H1 (cell line): ENCODE measurements around the gene SNRNP200. TPM values are rescaled to one million over a fixed set of nuclear protein-coding genes. Genes with fewer than 3 reads are reported as not detected.

Source experiments
- CTCF ChIA-PET: fragments of 300-600 bp; sonication (Branson Sonifier 250); formaldehyde crosslinking; loops from one replicate; lab custom pipeline; 2021; ENCODE audit not compliant: partially characterized antibody; lab: Charles Lee
- POLR2A ChIA-PET: fragments of 300-600 bp; sonication (Branson Sonifier 250); formaldehyde crosslinking; loops from one replicate; lab custom pipeline; 2021; ENCODE audit warnings: inconsistent platforms; ENCODE audit not compliant: partially characterized antibody; lab: Charles Lee
- DNase-seq, 2 experiments: peaks; one replicate each; pipeline versions ENCODE4 v3.0.0 to v3.0.0-alpha.2; 2010 to 2022; ENCODE audit warnings: low spot score in 2 of 2, low read depth in 1 of 2, mixed read lengths in 1 of 2
- FAIRE-seq: peaks from 2 replicates; lab custom pipeline; 2011; peaks lifted over from hg19 to GRCh38; lab: Jason Lieb, UNC
- H2AFZ ChIP-seq: 2 replicates; pipeline ENCODE4 v1.8.1; 2012; ENCODE audit warnings: low read length, inconsistent platforms
- H2AK5ac ChIP-seq: 2 replicates; pipeline ENCODE4 v1.6.1; 2013; ENCODE audit warnings: low read depth, low read length
- H2BK120ac ChIP-seq: replicated peaks from 2 replicates; pipeline ENCODE3; 2013; ENCODE audit warnings: low read depth, low read length, inconsistent platforms
- H2BK12ac ChIP-seq: 2 replicates; pipeline ENCODE4 v1.6.1; 2013; ENCODE audit warnings: low read depth, low read length
- H2BK15ac ChIP-seq: 2 replicates; pipeline ENCODE4 v1.6.1; 2013; ENCODE audit warnings: low read length
- H2BK20ac ChIP-seq: 2 replicates; pipeline ENCODE4 v1.6.1; 2013; ENCODE audit warnings: low read length
- H2BK5ac ChIP-seq: 2 replicates; pipeline ENCODE4 v1.6.1; 2013; ENCODE audit warnings: low read depth, low read length
- H3K14ac ChIP-seq: 2 replicates; pipeline ENCODE4 v1.6.1; 2013; ENCODE audit warnings: inconsistent platforms; ENCODE audit not compliant: insufficient read length
- H3K18ac ChIP-seq: 2 replicates; pipeline ENCODE4 v1.6.1; 2013; ENCODE audit warnings: low read length; ENCODE audit errors: extremely low read depth
- H3K23ac ChIP-seq: 2 replicates; pipeline ENCODE4 v1.6.1; 2013; ENCODE audit warnings: inconsistent platforms; ENCODE audit not compliant: insufficient read length
- H3K23me2 ChIP-seq: 2 replicates; pipeline ENCODE4 v1.6.1; 2013; ENCODE audit warnings: low read depth, low read length
- H3K27ac ChIP-seq: 2 replicates; pipeline ENCODE4 v1.6.1; 2011; ENCODE audit warnings: low read depth, low read length, inconsistent platforms
- H3K27me3 ChIP-seq, 4 experiments: replicated peaks in 1 of 4; 1 replicate in 1 of 4; 2 replicates in 3 of 4; pipeline versions ENCODE4 v1.6.1 to v1.8.1; 2011 to 2013; ENCODE audit warnings: low read length in 3 of 4, mild to moderate bottlenecking in 3 of 4, inconsistent platforms in 2 of 4, mixed read lengths in 2 of 4, moderate library complexity in 1 of 4; ENCODE audit not compliant: control insufficient read depth in 3 of 4, insufficient read depth in 3 of 4; ENCODE audit errors: extremely low read depth in 1 of 4
- H3K36me3 ChIP-seq, 4 experiments: 2 replicates each; pipeline versions ENCODE4 v1.6.1 to v1.8.1; 2011 to 2013; ENCODE audit warnings: mild to moderate bottlenecking in 4 of 4, low read length in 3 of 4, moderate library complexity in 2 of 4, control low read depth in 1 of 4, inconsistent platforms in 1 of 4; ENCODE audit not compliant: insufficient read depth in 4 of 4, control insufficient read depth in 2 of 4
- H3K4ac ChIP-seq: replicated peaks from 2 replicates; pipeline ENCODE3; 2013; ENCODE audit warnings: low read length, low read depth, mixed read lengths, inconsistent platforms; ENCODE audit not compliant: insufficient read length
- H3K4me1 ChIP-seq, 4 experiments: replicated peaks in 1 of 4; 1 replicate in 1 of 4; 2 replicates in 3 of 4; pipeline versions ENCODE4 v1.6.1 to v1.8.1; 2011 to 2013; ENCODE audit warnings: low read length in 3 of 4, inconsistent platforms in 2 of 4, mixed read lengths in 1 of 4; ENCODE audit not compliant: insufficient read depth in 4 of 4, control insufficient read depth in 3 of 4
- H3K4me2 ChIP-seq, 2 experiments: 2 replicates each; pipeline versions ENCODE4 v1.6.1 to v1.8.1; 2011 to 2013; ENCODE audit warnings: low read depth in 2 of 2, low read length in 2 of 2, control low read depth in 1 of 2, inconsistent platforms in 1 of 2, mild to moderate bottlenecking in 1 of 2; ENCODE audit not compliant: insufficient read depth in 1 of 2
- H3K4me3 ChIP-seq, 4 experiments: fragments of 200-600, 300-600 bp in 1 of 4; sonication (generic), shearing (Covaris generic), sonication (Bioruptor Twin) in 1 of 4; 2 replicates each; pipeline versions ENCODE4 v1.5.1 to v1.8.1; 2011 to 2016; ENCODE audit warnings: low read length in 4 of 4, low read depth in 3 of 4, control low read depth in 2 of 4, inconsistent platforms in 2 of 4, mild to moderate bottlenecking in 2 of 4, mixed read lengths in 1 of 4, moderate library complexity in 1 of 4; ENCODE audit not compliant: insufficient read depth in 2 of 4; ENCODE audit errors: extremely low read depth in 1 of 4
- H3K56ac ChIP-seq: replicated peaks from 2 replicates; pipeline ENCODE3; 2013; ENCODE audit warnings: low read depth, mild to moderate bottlenecking, mixed read lengths, low read length, inconsistent platforms; ENCODE audit not compliant: insufficient read length
- H3K79me1 ChIP-seq: 2 replicates; pipeline ENCODE4 v1.6.1; 2013; ENCODE audit warnings: low read depth, low read length, control low read depth
- H3K79me2 ChIP-seq, 2 experiments: 2 replicates each; pipeline versions ENCODE4 v1.6.1 to v1.8.1; 2012 to 2013; ENCODE audit warnings: low read length in 2 of 2, mild to moderate bottlenecking in 2 of 2, inconsistent platforms in 1 of 2; ENCODE audit not compliant: insufficient read depth in 2 of 2, control insufficient read depth in 1 of 2
- H3K9ac ChIP-seq, 4 experiments: replicated peaks in 1 of 4; 1 replicate in 1 of 4; 2 replicates in 3 of 4; pipeline versions ENCODE4 v1.6.1 to v1.8.1; 2011 to 2013; ENCODE audit warnings: low read depth in 3 of 4, low read length in 3 of 4, control low read depth in 2 of 4, mild to moderate bottlenecking in 2 of 4, moderate library complexity in 2 of 4, inconsistent platforms in 1 of 4; ENCODE audit errors: extremely low read depth in 1 of 4
- H3K9me3 ChIP-seq, 2 experiments: 2 replicates each; pipeline versions ENCODE4 v1.6.1 to v1.8.1; 2012 to 2013; ENCODE audit warnings: mild to moderate bottlenecking in 2 of 2, moderate library complexity in 2 of 2, control low read depth in 1 of 2, inconsistent platforms in 1 of 2, low read depth in 1 of 2, low read length in 1 of 2, mixed read lengths in 1 of 2; ENCODE audit not compliant: insufficient read depth in 2 of 2
- H4K20me1 ChIP-seq, 2 experiments: replicated peaks in 1 of 2; 2 replicates each; pipeline versions ENCODE3 to v1.8.1; 2011 to 2013; ENCODE audit warnings: inconsistent platforms in 2 of 2, low read length in 2 of 2, mild to moderate bottlenecking in 1 of 2; ENCODE audit not compliant: insufficient read depth in 2 of 2, control insufficient read depth in 1 of 2
- H4K5ac ChIP-seq: 2 replicates; pipeline ENCODE4 v1.6.1; 2013; ENCODE audit warnings: low read length, low read depth, mixed read lengths, inconsistent platforms; ENCODE audit not compliant: insufficient read length
- H4K8ac ChIP-seq: 2 replicates; pipeline ENCODE4 v1.8.0; 2013; ENCODE audit warnings: mild to moderate bottlenecking, moderate library complexity, low read length, inconsistent platforms; ENCODE audit not compliant: insufficient read depth; ENCODE audit errors: extremely low read depth
- H4K91ac ChIP-seq: replicated peaks from 2 replicates; pipeline ENCODE3; 2013; ENCODE audit warnings: low read length, mixed read lengths, inconsistent platforms; ENCODE audit not compliant: insufficient read length
- WGBS, 2 experiments: shearing (Covaris generic) in 1 of 2; methylation state at CpG; one replicate each; pipeline versions ENCODE4 v1.1.6 to v1.1.7; 2013 to 2015; ENCODE audit warnings: low lambda C conversion rate in 2 of 2, mixed read lengths in 2 of 2, inconsistent platforms in 1 of 2, low coverage in 1 of 2, missing lambda C conversion rate in 1 of 2; ENCODE audit not compliant: insufficient replicate concordance in 2 of 2, insufficient coverage in 1 of 2, insufficient read length in 1 of 2; ENCODE audit errors: extremely low coverage in 1 of 2, missing lambda C conversion rate in 1 of 2; 5-methylcytosine and 5-hydroxymethylcytosine counted together
- polyA plus RNA-seq, 7 experiments: library from polyadenylated mRNA; depleted of rRNA in 3 of 7; stranded (reverse) in 5 of 7; unstranded in 2 of 7; fragments of >200 nt in 5 of 7; fragments of 200-250 nt in 2 of 7; gene quantifications; 1 replicate in 5 of 7; 2 replicates in 1 of 7; 4 replicates in 1 of 7; pipeline versions ENCODE4 v1.2.1 to v1.2.3, GENCODE V29; 2011 to 2013; ENCODE audit warnings: missing spikeins in 2 of 7, mixed read lengths in 2 of 7
- total RNA-seq: library from RNA; stranded (reverse); fragmentation: NEBNext Ultra II Directional; extraction: Animal tissue kit (Norgen Biotek cat#: 25700); gene quantifications from 2 replicates; pipeline ENCODE4 v1.2.1, GENCODE V29; 2021

The SNRNP200 gene
- total and polyA plus RNA-seq, 2 of the 8 experiments (the other 6 are each of a cell fraction or from before 2014, with no cell fraction given) = 190 to 289 TPM

DNA sequence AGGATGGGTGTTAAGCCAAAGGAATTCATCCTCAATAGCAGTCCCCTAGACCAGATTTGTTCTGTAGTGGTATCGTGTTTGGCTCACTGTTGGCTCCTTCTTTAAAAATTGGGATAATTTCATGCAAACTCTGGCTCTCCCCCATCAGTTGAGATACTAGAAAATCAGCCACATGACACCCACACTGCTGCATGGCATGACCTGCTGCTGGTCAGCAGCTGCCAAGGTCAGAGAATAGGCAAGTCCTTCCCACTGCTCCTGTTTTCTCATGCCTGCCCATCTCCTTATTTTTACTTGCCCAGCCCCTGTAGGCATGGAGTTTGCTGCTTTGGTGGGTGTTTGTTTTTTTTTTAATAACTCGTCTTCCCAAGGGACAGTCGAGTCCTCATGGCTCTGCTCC is 1.0 kb upstream of the SNRNP200 start:
- H4K91ac ChIP-seq = peak overlapping the region; percentile 5

More for the DNA sequence above, 1.0 kb upstream of the SNRNP200 start:
- Histone ChIP-seq H3K4ac (peak overlapping the region; percentile 11), H3K27ac (0 out of 2 replicates have a peak overlapping the region, but pooled peaks have one; percentile 82), H2AFZ (0 out of 2 replicates have a peak overlapping the region, but pooled peaks have one; percentile 5), H3K9me3 (no peaks in the 10 kb centered on the region), H2BK20ac (no peak overlapping the region), H3K9ac (peak overlapping the region in 1 of 4 experiments; percentile 82; a peak in 2 of 7 replicates), H2BK120ac (peak overlapping the region; percentile 1), H3K79me2 (peaks cover 0 to 36% of the 10 kb centered on the region in 2 experiments; a peak in 2 of 4 replicates), H3K36me3 (peaks cover 17 to 24% (median 22%) of the 10 kb centered on the region in 4 experiments), H3K4me3 (peak overlapping the region in 3 of 4 experiments; percentile 79 to 98 (median 93); a peak in 7 of 8 replicates), H3K4me1 (peaks cover 0 to 13% (median 4%) of the 10 kb centered on the region in 4 experiments; a peak in 4 of 7 replicates), H3K23ac (no peak overlapping the region), H3K56ac (no peak overlapping the region), H3K23me2 (no peaks in the 10 kb centered on the region), H2BK12ac (no peak overlapping the region), H4K5ac (peak overlapping the region; percentile 12), H2AK5ac (0 out of 2 replicates have a peak overlapping the region, but pooled peaks have one; percentile 4), H2BK5ac (peak overlapping the region; percentile 77; the same call in 1 of the 2 replicates), H3K18ac (no peak overlapping the region), H3K79me1 (0 out of 2 replicates have a peak, but pooled peaks cover 3% of the 10 kb centered on the region), H3K27me3 (no peaks in the 10 kb centered on the region), H3K4me2 (peak overlapping the region; percentile 66 to 96), H4K20me1 (peaks cover 0 to 3% of the 10 kb centered on the region in 2 experiments), H3K14ac (no peak overlapping the region), H4K8ac (peak overlapping the region; percentile 84), H2BK15ac (0 out of 2 replicates have a peak overlapping the region, but pooled peaks have one; percentile 1)
- ChIA-PET POLR2A (interaction anchor here (1.1 to 3.6 kb wide), 6 partner anchors 14 to 169 kb away, joined by 3 to 28 read pairs (median 4); partner anchors contain the start of gene NCAPH), CTCF (interaction anchor here (0.7 kb wide), 1 partner anchor 19 kb away, joined by 3 read pairs; the partner anchor contains the start of gene ITPRIPL1)
- no peak for FAIRE-seq
- WGBS, 2 experiments = 85% methylated on average over 3 of the region's 3 CpGs; no CpG with 5 or more reads in 1 of the 2 experiments
- no peak for DNase-seq
